ENCODE data around the gene MRPL51.

GRCh38 chr12:6459004-6459337, 34.1 kb downstream of the MRPL51 start:
- TF ChIP-seq CTCF (IDR thresholded peaks at IDR 0.05) (no peak), POLR2A (IDR thresholded peaks at IDR 0.05) (no peak), POLR2AphosphoS5 (IDR thresholded peaks at IDR 0.05) (no peak), EP300 (IDR thresholded peaks at IDR 0.05; ENCODE audit: low read depth) (no peak)
